Psoas muscle (tissue), 8 donors: ENCODE measurements around the gene GALNT13. TPM values are rescaled to one million over a fixed set of nuclear protein-coding genes. Genes with fewer than 3 reads are reported as not detected.

Experiments
- ATAC-seq, 4 donors: fragments of 200-7000 bp; cut with Tn5 transposase; one replicate each; pipeline ENCODE4 v1.9.1; 2020; ENCODE audit warnings: moderate library complexity in 3 of 4, mild to moderate bottlenecking in 2 of 4
- DNase-seq, 2 donors: peaks; one replicate each; pipeline ENCODE4 v3.0.0-alpha.2; 2020
- H3K27ac ChIP-seq: fragments of 200-600 bp; one replicate; pipeline ENCODE4 v1.8.0; 2022
- H3K27me3 ChIP-seq, 3 donors: fragments of 200-600 bp in 1 of 3; one replicate each; pipeline versions ENCODE4 v1.6.1 to v1.8.0; 2013 to 2022; ENCODE audit warnings: low read length in 2 of 3, mild to moderate bottlenecking in 2 of 3, moderate library complexity in 1 of 3; ENCODE audit not compliant: insufficient read depth in 3 of 3
- H3K36me3 ChIP-seq, 2 donors: fragments of 200-600 bp in 1 of 2; one replicate each; pipeline versions ENCODE4 v1.6.1 to v1.8.0; 2013 to 2022; ENCODE audit warnings: low read depth in 1 of 2, mild to moderate bottlenecking in 1 of 2, moderate library complexity in 1 of 2; ENCODE audit not compliant: insufficient read depth in 1 of 2
- H3K4me1 ChIP-seq: fragments of 200-600 bp; one replicate; pipeline ENCODE4 v1.8.0; 2022
- H3K4me3 ChIP-seq: fragments of 200-600 bp; one replicate; pipeline ENCODE4 v1.8.0; 2022; ENCODE audit warnings: mild to moderate bottlenecking
- H3K9me3 ChIP-seq: fragments of 200-600 bp; one replicate; pipeline ENCODE4 v1.8.0; 2022
- CTCF ChIP-seq: fragments of 200-600 bp; IDR thresholded peaks from one replicate; pipeline ENCODE4 v1.8.0; 2022; ENCODE audit warnings: antibody characterized with exemption
- WGBS, 3 donors: extraction: QIAGEN DNeasy Blood & Tissue Kit; methylation state at CpG; one replicate each; pipeline versions ENCODE4 v1.1.6 to v1.1.7; 2013; 5-methylcytosine and 5-hydroxymethylcytosine counted together
- intact Hi-C, 2 donors: fragments of 100-400 bp; cut with DNase I; formaldehyde crosslinking; loops; one replicate each; pipeline versions ENCODE4 v1.11.0 to v1.14.2; 2022
- polyA plus RNA-seq, 3 donors: library from polyadenylated mRNA; stranded (reverse); fragments of 200-250 nt; gene quantifications; one replicate each; pipeline ENCODE4 v1.2.3, GENCODE V29; 2013
- total RNA-seq, 4 donors: library from RNA; stranded (reverse); fragmentation: NEBNext Ultra II Directional in 2 of 4; extraction: Animal tissue kit (Norgen Biotek cat#: 25700) in 2 of 4; gene quantifications; one replicate each; pipeline versions ENCODE4 v1.2.1 to v1.2.4, GENCODE V29; 2021 to 2023
- donor health status: healthy with polysubstance abuse.
- donor health status: DM: no; HTN: no; CAD: no; lungs with moderate emphysema.
- donor health status: Bipolar disorder and iron deficiency.
- donor health status: healthy.
- donor health status: DM: yes; HTN: yes; CAD: no.
- donor health status: DM: no; HTN: no; CAD: no.
- donor health status: DM: no; HTN: no; CAD: no.
- donor health status: DM: yes; HTN: yes; CAD: no.

Gene GALNT13
- total and polyA plus RNA-seq, 7 donors = 0.06 TPM; not detected in 6

GRCh38 chr2:154490530-154490929, 618.8 kb downstream of the GALNT13 start:
- Histone ChIP-seq H3K9me3 (no peaks in the 10 kb centered on the region), H3K4me1 (no peaks in the 10 kb centered on the region), H3K27ac (no peak overlapping the region), H3K4me3 (no peak overlapping the region), H3K36me3 (no peaks in the 10 kb centered on the region), H3K27me3 (no peaks in the 10 kb centered on the region)
- WGBS, 3 donors = 95 to 100% (median 99%) methylated on average over 1 of the region's 1 CpG
- ATAC-seq = no peak
- no peak for DNase-seq
- intact Hi-C loops = no loop called here
- TF ChIP-seq CTCF = no peak

- ATAC-seq = no peak
Measured at GRCh38 chr2:154495455-154495868, 623.7 kb downstream of the GALNT13 start.

DNA sequence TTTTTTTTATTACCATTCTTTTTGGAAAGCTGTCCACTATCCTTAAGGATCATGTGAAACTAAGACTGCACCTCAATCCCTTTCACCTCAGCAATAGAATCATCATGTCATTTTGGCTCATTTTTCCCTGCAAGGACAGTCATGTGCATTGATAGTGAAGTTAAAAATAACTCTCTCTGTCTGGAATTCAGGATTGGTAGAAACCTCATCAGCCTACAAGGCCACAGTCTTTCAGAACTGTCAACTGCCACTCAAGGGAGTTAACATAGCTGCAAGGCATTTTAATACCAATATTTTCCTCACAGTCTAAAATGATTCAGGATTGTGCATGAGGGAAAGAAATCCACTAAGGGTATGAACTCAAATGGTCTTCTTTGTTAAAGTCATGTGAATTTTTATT, 625.3 kb downstream of the GALNT13 start:
- intact Hi-C loops = no loop called here
- no peaks in the 10 kb centered on the region for H3K27me3 ChIP-seq
- ATAC-seq (no peak), DNase-seq (no peak)
- no peaks in the 10 kb centered on the region for H3K36me3 ChIP-seq
- H3K9me3 ChIP-seq = no peaks in the 10 kb centered on the region
- H3K4me3 ChIP-seq = no peak overlapping the region
- H3K27ac ChIP-seq = no peak overlapping the region
- no peak for TF ChIP-seq CTCF
- no peaks in the 10 kb centered on the region for H3K4me1 ChIP-seq

More at GRCh38 chr2:154495455-154495868, 623.7 kb downstream of the GALNT13 start:
- Histone ChIP-seq H3K4me3 (no peak overlapping the region), H3K27me3 (no peaks in the 10 kb centered on the region), H3K4me1 (no peaks in the 10 kb centered on the region), H3K27ac (no peak overlapping the region), H3K36me3 (no peaks in the 10 kb centered on the region), H3K9me3 (no peaks in the 10 kb centered on the region)
- WGBS, 3 donors = 75 to 89% (median 87%) methylated on average over 4 of the region's 4 CpGs
- intact Hi-C loops = no loop called here
- TF ChIP-seq CTCF = no peak
- DNase-seq = no peak
